ENCODE measurements around the gene CTBP2. TPM values are rescaled to one million over a fixed set of nuclear protein-coding genes. Genes with fewer than 3 reads are reported as not detected.

Gene CTBP2
- total RNA-seq, 2 experiments from 2014 or later: 0.29 to 0.40 TPM

GRCh38 chr10:124984376-124984775 lies 176.0 kb downstream of the CTBP2 start:
- ATAC-seq: no peak
- H3K27ac Mint-ChIP-seq: no peak overlapping the region
- ChIA-PET CTCF (interaction anchor here (1.4 kb wide), 1 partner anchor 8 kb away, joined by 11 read pairs; no protein-coding TSS in a partner anchor), POLR2A (no interaction called here)
- no peak for DNase-seq
- H3K27me3 Mint-ChIP-seq (ENCODE audit: low read depth): no peaks in the 10 kb centered on the region
- H3K36me3 Mint-ChIP-seq (ENCODE audit: low read depth): peaks cover 45% of the 10 kb centered on the region
- no peaks in the 10 kb centered on the region for H3K9me3 Mint-ChIP-seq (ENCODE audit: insufficient read depth)
- peaks cover 14% of the 10 kb centered on the region for H3K4me1 Mint-ChIP-seq (ENCODE audit: low read depth)
- H3K4me3 Mint-ChIP-seq: no peak overlapping the region

- ChIA-PET POLR2A (interaction anchor here (0.6 kb wide), 1 partner anchor 224 kb away, joined by 4 read pairs; no protein-coding TSS in a partner anchor), CTCF (interaction anchor here (1.4 kb wide), 1 partner anchor 9 kb away, joined by 11 read pairs; no protein-coding TSS in a partner anchor)
- Mint-ChIP-seq H3K4me1 (ENCODE audit: low read depth) (peaks cover 14% of the 10 kb centered on the region), H3K9me3 (ENCODE audit: insufficient read depth) (no peaks in the 10 kb centered on the region), H3K36me3 (ENCODE audit: low read depth) (peaks cover 46% of the 10 kb centered on the region), H3K27ac (no peak overlapping the region), H3K4me3 (no peak overlapping the region), H3K27me3 (ENCODE audit: low read depth) (no peaks in the 10 kb centered on the region)
- DNase-seq (no peak), ATAC-seq (no peak)
These were observed 177.0 kb downstream of the CTBP2 start for GRCh38 chr10:124983321-124983720.

- Mint-ChIP-seq H3K9me3 (ENCODE audit: insufficient read depth) (no peaks in the 10 kb centered on the region), H3K27ac (no peak overlapping the region), H3K36me3 (ENCODE audit: low read depth) (peaks cover 45% of the 10 kb centered on the region), H3K27me3 (ENCODE audit: low read depth) (no peaks in the 10 kb centered on the region), H3K4me1 (ENCODE audit: low read depth) (peaks cover 29% of the 10 kb centered on the region), H3K4me3 (no peak overlapping the region)
- ChIA-PET POLR2A (interaction anchor here (1.2 kb wide), 1 partner anchor 61 kb away, joined by 3 read pairs; no protein-coding TSS in a partner anchor), CTCF (interaction anchor here (2.1 kb wide), 1 partner anchor 14 kb away, joined by 6 read pairs; no protein-coding TSS in a partner anchor)
- DNase-seq (no peak), ATAC-seq (no peak)
These were observed 182.0 kb downstream of the CTBP2 start for GRCh38 chr10:124978376-124978725.

GRCh38 chr10:124977648-124978375 lies 182.6 kb downstream of the CTBP2 start:
- Mint-ChIP-seq H3K27ac (no peak overlapping the region), H3K4me1 (ENCODE audit: low read depth) (peaks cover 24% of the 10 kb centered on the region), H3K4me3 (no peak overlapping the region), H3K36me3 (ENCODE audit: low read depth) (peaks cover 40% of the 10 kb centered on the region), H3K27me3 (ENCODE audit: low read depth) (no peaks in the 10 kb centered on the region), H3K9me3 (ENCODE audit: insufficient read depth) (no peaks in the 10 kb centered on the region)
- ATAC-seq (no peak), DNase-seq (no peak)
- ChIA-PET CTCF (interaction anchor here (2.1 kb wide), 1 partner anchor 15 kb away, joined by 6 read pairs; no protein-coding TSS in a partner anchor), POLR2A (interaction anchor here (1.2 kb wide), 1 partner anchor 60 kb away, joined by 3 read pairs; no protein-coding TSS in a partner anchor)

- CTCF ChIA-PET: interaction anchor here (1.0 to 2.1 kb wide), 2 partner anchors 15 to 16 kb away, joined by 3 to 6 read pairs; no protein-coding TSS in a partner anchor
- ATAC-seq (no peak), DNase-seq (no peak)
- H3K27ac Mint-ChIP-seq: no peak overlapping the region
- H3K36me3 Mint-ChIP-seq (ENCODE audit: low read depth): peaks cover 35% of the 10 kb centered on the region
- peaks cover 22% of the 10 kb centered on the region for H3K4me1 Mint-ChIP-seq (ENCODE audit: low read depth)
- no peaks in the 10 kb centered on the region for H3K27me3 Mint-ChIP-seq (ENCODE audit: low read depth)
- POLR2A ChIA-PET: no interaction called here
- H3K9me3 Mint-ChIP-seq (ENCODE audit: insufficient read depth): no peaks in the 10 kb centered on the region
- H3K4me3 Mint-ChIP-seq: no peak overlapping the region
These were observed 183.2 kb downstream of the CTBP2 start for GRCh38 chr10:124977161-124977560.

- POLR2A ChIA-PET: no interaction called here
- peaks cover 29% of the 10 kb centered on the region for H3K36me3 Mint-ChIP-seq (ENCODE audit: low read depth)
- H3K27ac Mint-ChIP-seq: peak overlapping the region; percentile 41
- no peaks in the 10 kb centered on the region for H3K9me3 Mint-ChIP-seq (ENCODE audit: insufficient read depth)
- CTCF ChIA-PET: interaction anchor here (1.0 kb wide), 1 partner anchor 17 kb away, joined by 3 read pairs; no protein-coding TSS in a partner anchor
- DNase-seq (peak; percentile 33), ATAC-seq (peak; percentile 82)
- H3K4me3 Mint-ChIP-seq: no peak overlapping the region
- no peaks in the 10 kb centered on the region for H3K27me3 Mint-ChIP-seq (ENCODE audit: low read depth)
- peaks cover 30% of the 10 kb centered on the region for H3K4me1 Mint-ChIP-seq (ENCODE audit: low read depth)
These were observed 184.3 kb downstream of the CTBP2 start for GRCh38 chr10:124975977-124976514.

GRCh38 chr10:124974131-124974530 lies 186.2 kb downstream of the CTBP2 start:
- H3K4me3 Mint-ChIP-seq: no peak overlapping the region
- ChIA-PET CTCF (no interaction called here), POLR2A (no interaction called here)
- no peaks in the 10 kb centered on the region for H3K9me3 Mint-ChIP-seq (ENCODE audit: insufficient read depth)
- peaks cover 40% of the 10 kb centered on the region for H3K4me1 Mint-ChIP-seq (ENCODE audit: low read depth)
- ATAC-seq: no peak
- no peak for DNase-seq
- H3K36me3 Mint-ChIP-seq (ENCODE audit: low read depth): peaks cover 27% of the 10 kb centered on the region
- no peaks in the 10 kb centered on the region for H3K27me3 Mint-ChIP-seq (ENCODE audit: low read depth)
- H3K27ac Mint-ChIP-seq: no peak overlapping the region

GRCh38 chr10:124972637-124973036 lies 187.7 kb downstream of the CTBP2 start:
- H3K4me1 Mint-ChIP-seq (ENCODE audit: low read depth): peaks cover 36% of the 10 kb centered on the region
- ATAC-seq (no peak), DNase-seq (no peak)
- H3K4me3 Mint-ChIP-seq: no peak overlapping the region
- CTCF ChIA-PET: interaction anchor here (3.6 kb wide), 1 partner anchor 20 kb away, joined by 14 read pairs; no protein-coding TSS in a partner anchor
- no peaks in the 10 kb centered on the region for H3K9me3 Mint-ChIP-seq (ENCODE audit: insufficient read depth)
- H3K27ac Mint-ChIP-seq: no peak overlapping the region
- H3K27me3 Mint-ChIP-seq (ENCODE audit: low read depth): no peaks in the 10 kb centered on the region
- H3K36me3 Mint-ChIP-seq (ENCODE audit: low read depth): peaks cover 30% of the 10 kb centered on the region
- POLR2A ChIA-PET: no interaction called here

- DNase-seq (no peak), ATAC-seq (no peak)
- H3K9me3 Mint-ChIP-seq (ENCODE audit: insufficient read depth): no peaks in the 10 kb centered on the region
- H3K4me1 Mint-ChIP-seq (ENCODE audit: low read depth): peaks cover 25% of the 10 kb centered on the region
- ChIA-PET CTCF (interaction anchor here (0.9 to 3.6 kb wide), 3 partner anchors 21 to 1156 kb away, joined by 3 to 14 read pairs (median 3); no protein-coding TSS in a partner anchor), POLR2A (no interaction called here)
- H3K27me3 Mint-ChIP-seq (ENCODE audit: low read depth): no peaks in the 10 kb centered on the region
- no peak overlapping the region for H3K4me3 Mint-ChIP-seq
- H3K27ac Mint-ChIP-seq: peak overlapping the region; percentile 58
- H3K36me3 Mint-ChIP-seq (ENCODE audit: low read depth): peaks cover 40% of the 10 kb centered on the region
These were observed 189.1 kb downstream of the CTBP2 start for GRCh38 chr10:124971276-124971675.

- DNase-seq (no peak), ATAC-seq (no peak)
- H3K27ac Mint-ChIP-seq: no peak overlapping the region
- no peak overlapping the region for H3K4me3 Mint-ChIP-seq
- H3K9me3 Mint-ChIP-seq (ENCODE audit: insufficient read depth): no peaks in the 10 kb centered on the region
- H3K27me3 Mint-ChIP-seq (ENCODE audit: low read depth): no peaks in the 10 kb centered on the region
- POLR2A ChIA-PET: no interaction called here
- CTCF ChIA-PET: no interaction called here
- H3K4me1 Mint-ChIP-seq (ENCODE audit: low read depth): peaks cover 18% of the 10 kb centered on the region
- peaks cover 25% of the 10 kb centered on the region for H3K36me3 Mint-ChIP-seq (ENCODE audit: low read depth)
These were observed 193.1 kb downstream of the CTBP2 start for GRCh38 chr10:124967255-124967654.

- no peaks in the 10 kb centered on the region for H3K27me3 Mint-ChIP-seq (ENCODE audit: low read depth)
- CTCF ChIA-PET: no interaction called here
- H3K27ac Mint-ChIP-seq: no peak overlapping the region
- POLR2A ChIA-PET: no interaction called here
- H3K4me3 Mint-ChIP-seq: no peak overlapping the region
- no peak for DNase-seq
- H3K9me3 Mint-ChIP-seq (ENCODE audit: insufficient read depth): no peaks in the 10 kb centered on the region
- ATAC-seq: no peak
- H3K36me3 Mint-ChIP-seq (ENCODE audit: low read depth): peaks cover 25% of the 10 kb centered on the region
- H3K4me1 Mint-ChIP-seq (ENCODE audit: low read depth): peaks cover 16% of the 10 kb centered on the region
These were observed 194.4 kb downstream of the CTBP2 start for GRCh38 chr10:124966008-124966407.
